ENCODE results near the gene SRCAP. TPM values are rescaled to one million over a fixed set of nuclear protein-coding genes. Genes with fewer than 3 reads are reported as not detected.

SRCAP gene
- total and polyA plus RNA-seq, 2 of the 8 experiments (the other 6 are each of a cell fraction or from before 2014, with no cell fraction given), result 5.5 to 54.3 TPM

GRCh38 chr16:30757316-30757715 lies 58.3 kb downstream of the SRCAP start (continued):
- no peak for TF ChIP-seq EP300 (IDR thresholded peaks at IDR 0.05; ENCODE audit: borderline replicate concordance in 1 of 2, low read depth in 2 of 2, low read length in 2 of 2)
- no peak for TF ChIP-seq CBX5 (IDR thresholded peaks at IDR 0.05; ENCODE audit: low read depth, low read length)
- no peak for TF ChIP-seq SUZ12 (IDR thresholded peaks at IDR 0.05; ENCODE audit: low read length)

All from H1 (cell line).